GM20000 (cell line): ENCODE results near the gene CNOT6L.

Experiments
- DNase-seq: peaks from one replicate; pipeline ENCODE4 v3.0.0; 2012; ENCODE audit warnings: low spot score
- TF ChIP-seq, protein P1 (sequence below): IDR thresholded peaks from 2 replicates; pipeline ENCODE4 v1.5.1; 2012; ENCODE audit warnings: mild to moderate bottlenecking, control low read depth; ENCODE audit errors: extremely low read depth, missing control alignments

CNOT6L gene

GRCh38 chr4:77710059-77710458 is 109.1 kb downstream of the CNOT6L start:
- TF ChIP-seq, protein P1, sequence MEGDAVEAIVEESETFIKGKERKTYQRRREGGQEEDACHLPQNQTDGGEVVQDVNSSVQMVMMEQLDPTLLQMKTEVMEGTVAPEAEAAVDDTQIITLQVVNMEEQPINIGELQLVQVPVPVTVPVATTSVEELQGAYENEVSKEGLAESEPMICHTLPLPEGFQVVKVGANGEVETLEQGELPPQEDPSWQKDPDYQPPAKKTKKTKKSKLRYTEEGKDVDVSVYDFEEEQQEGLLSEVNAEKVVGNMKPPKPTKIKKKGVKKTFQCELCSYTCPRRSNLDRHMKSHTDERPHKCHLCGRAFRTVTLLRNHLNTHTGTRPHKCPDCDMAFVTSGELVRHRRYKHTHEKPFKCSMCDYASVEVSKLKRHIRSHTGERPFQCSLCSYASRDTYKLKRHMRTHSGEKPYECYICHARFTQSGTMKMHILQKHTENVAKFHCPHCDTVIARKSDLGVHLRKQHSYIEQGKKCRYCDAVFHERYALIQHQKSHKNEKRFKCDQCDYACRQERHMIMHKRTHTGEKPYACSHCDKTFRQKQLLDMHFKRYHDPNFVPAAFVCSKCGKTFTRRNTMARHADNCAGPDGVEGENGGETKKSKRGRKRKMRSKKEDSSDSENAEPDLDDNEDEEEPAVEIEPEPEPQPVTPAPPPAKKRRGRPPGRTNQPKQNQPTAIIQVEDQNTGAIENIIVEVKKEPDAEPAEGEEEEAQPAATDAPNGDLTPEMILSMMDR: no peak
- no peak for DNase-seq

- no peak for DNase-seq
- TF ChIP-seq, protein P1: no peak
Observed at GRCh38 chr4:77706717-77707116, 112.5 kb downstream of the CNOT6L start.

GRCh38 chr4:77703666-77704065 is 115.5 kb downstream of the CNOT6L start:
- DNase-seq: no peak
- TF ChIP-seq, protein P1: no peak

DNA sequence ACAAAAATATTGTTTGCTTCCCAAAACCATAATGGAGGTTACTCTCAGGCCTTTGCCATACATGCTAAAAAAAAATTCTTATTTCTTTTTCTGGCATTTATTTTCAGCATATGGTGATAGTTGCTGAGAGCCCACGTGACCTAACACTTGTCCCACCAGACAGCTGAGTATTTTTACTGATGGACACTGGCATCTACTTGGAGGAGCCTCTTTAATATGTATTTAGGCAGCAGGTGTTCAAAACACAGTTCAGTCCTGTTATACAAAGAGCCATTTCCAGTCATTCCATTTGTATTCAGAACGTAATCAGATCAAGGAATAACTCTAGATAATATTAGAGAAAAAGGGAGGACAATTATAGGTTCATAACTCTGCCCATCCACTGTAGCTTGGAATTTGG is 118.0 kb downstream of the CNOT6L start:
- DNase-seq: no peak
- TF ChIP-seq, protein P1: no peak

GRCh38 chr4:77699731-77700210 is 119.4 kb downstream of the CNOT6L start:
- no peak for DNase-seq
- TF ChIP-seq, protein P1: no peak

DNA sequence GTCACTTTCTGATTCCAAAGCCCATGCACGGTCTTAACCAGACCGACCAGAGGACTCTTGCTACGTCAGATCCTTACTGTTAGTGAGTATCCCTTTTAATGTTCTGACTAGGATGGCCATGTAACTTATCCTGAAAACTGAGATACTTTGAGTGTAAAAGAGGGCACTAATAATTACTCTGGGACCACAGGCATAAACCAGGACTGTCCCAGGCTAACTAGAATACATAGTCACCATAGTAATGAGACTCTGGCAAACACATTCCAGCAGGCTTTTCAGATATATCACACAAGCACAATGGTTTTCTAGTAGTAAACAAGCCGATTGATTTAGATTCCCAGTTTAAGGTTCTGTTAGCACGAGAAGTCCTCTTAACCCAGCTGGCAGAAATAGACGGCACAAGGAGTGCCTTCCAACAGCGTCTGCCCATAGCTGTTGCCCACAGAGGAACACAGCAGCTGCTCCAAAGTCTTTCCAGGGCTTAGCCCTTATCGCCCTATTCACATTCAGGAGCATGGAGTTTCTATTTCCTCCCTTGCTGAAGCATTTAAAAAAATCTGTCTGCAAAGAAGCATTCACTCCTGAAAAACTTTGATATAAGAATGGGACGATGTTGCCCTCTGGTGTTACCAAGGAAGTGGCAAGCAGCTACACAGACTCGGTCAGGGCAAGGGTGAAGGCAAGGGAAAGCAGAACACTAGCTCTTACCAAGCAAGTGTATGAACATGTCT is 121.1 kb downstream of the CNOT6L start:
- DNase-seq: peak; percentile 5
- TF ChIP-seq, protein P1: no peak

DNA sequence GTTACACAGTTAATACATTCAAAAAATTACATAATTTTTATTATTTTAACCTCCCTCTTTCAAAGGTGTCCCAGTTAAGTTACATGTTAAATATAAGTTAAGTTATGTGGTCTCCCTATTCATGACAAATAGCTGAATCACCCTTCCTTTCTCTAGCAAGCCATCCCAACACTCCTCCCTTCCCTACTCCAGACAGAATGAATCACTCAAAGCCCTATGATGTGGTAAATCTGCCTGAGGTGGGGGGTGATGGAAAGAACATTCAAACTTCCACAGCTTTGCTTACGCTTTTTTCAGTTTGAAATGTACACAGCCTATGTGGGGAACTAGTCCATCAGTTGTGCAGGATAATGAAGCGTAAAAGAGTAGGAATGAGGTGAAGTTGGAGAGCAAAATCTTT is 123.4 kb downstream of the CNOT6L start:
- DNase-seq: no peak
- TF ChIP-seq, protein P1: no peak
